Neural progenitor cell (in vitro differentiated cells): Measurements from ENCODE around the gene MSLN.

Experiments used
- CTCF ChIP-seq: fragments of 200-600 bp; sonication (generic); IDR thresholded peaks from 2 replicates; pipeline ENCODE4 v1.5.1; 2017; ENCODE audit warnings: antibody characterized with exemption, mild to moderate bottlenecking
- EZH2 ChIP-seq: fragments of 200-600 bp; sonication (generic); IDR thresholded peaks from 2 replicates; pipeline ENCODE4 v1.6.1; 2017; ENCODE audit warnings: antibody characterized with exemption, mild to moderate bottlenecking, moderate library complexity
- EZH2phosphoT487 ChIP-seq: fragments of 200-600 bp; sonication (generic); IDR thresholded peaks from 2 replicates; pipeline ENCODE4 v1.6.1; 2017; ENCODE audit warnings: antibody characterized with exemption

- TF ChIP-seq EZH2 (no peak), CTCF (no peak), EZH2phosphoT487 (no peak)
These were observed 23.5 kb upstream of the MSLN start for GRCh38 chr16:736936-737481.
